Ovary (tissue), 3 donors: ENCODE results near the gene ACTL6B.

Experiments
- CTCF ChIP-seq, 3 donors: fragments of 450-650 bp in 2 of 3; fragments of 200-600 bp in 1 of 3; IDR thresholded peaks; one replicate each; pipeline versions ENCODE4 v1.5.1 to v1.8.0; 2016 to 2022; ENCODE audit warnings: antibody characterized with exemption in 3 of 3, mild to moderate bottlenecking in 1 of 3
- EP300 ChIP-seq: sonication (generic); formaldehyde crosslinking; IDR thresholded peaks from one replicate; pipeline ENCODE4 v1.6.1; 2017; ENCODE audit warnings: antibody characterized with exemption
- POLR2A ChIP-seq: fragments of 450-650 bp; IDR thresholded peaks from one replicate; pipeline ENCODE4 v1.6.1; 2017; ENCODE audit warnings: antibody characterized with exemption, mild to moderate bottlenecking, moderate library complexity
- donor health status: DM: no; HTN: no; CAD: no.

- TF ChIP-seq CTCF (IDR thresholded peaks at IDR 0.05) (peak in 1 of 3 donors; percentile 20), POLR2A (no peak), EP300 (no peak)
Measured at GRCh38 chr7:100632951-100633717, 23.1 kb downstream of the ACTL6B start.
